ENCODE results near the gene TASL. TPM values are rescaled to one million over a fixed set of nuclear protein-coding genes. Genes with fewer than 3 reads are reported as not detected.
"Not testable (repeated sequence)": the region's sequence is repeated elsewhere in the genome, so short reads cannot be mapped to it uniquely, and the experiment has no call there.

TASL gene
- total RNA-seq, 2 donors from 2014 or later, result 2.7 to 4.3 TPM

GRCh38 chrX:30590368-30590767 is 12.8 kb upstream of the TASL start:
- no peak overlapping the region for H3K27ac Mint-ChIP-seq
- DNase-seq (ENCODE audit: low spot score in 2 of 2), result no peak
- no peaks in the 10 kb centered on the region for H3K36me3 Mint-ChIP-seq
- no peaks in the 10 kb centered on the region for H3K9me3 Mint-ChIP-seq
- ATAC-seq, result no peak

- DNase-seq (ENCODE audit: low spot score in 2 of 2), result no peak
- no peak for ATAC-seq
- no peaks in the 10 kb centered on the region for H3K9me3 Mint-ChIP-seq
- H3K27ac Mint-ChIP-seq, result no peak overlapping the region
- no peaks in the 10 kb centered on the region for H3K36me3 Mint-ChIP-seq
Measured at GRCh38 chrX:30589146-30589888, 11.8 kb upstream of the TASL start.

GRCh38 chrX:30586516-30586915 is 8.9 kb upstream of the TASL start:
- Mint-ChIP-seq H3K27ac (no peak overlapping the region), H3K36me3 (no peaks in the 10 kb centered on the region), H3K9me3 (no peaks in the 10 kb centered on the region)
- no peak for DNase-seq (ENCODE audit: low spot score in 2 of 2)
- no peak for ATAC-seq

- DNase-seq (ENCODE audit: low spot score in 2 of 2) (no peak), ATAC-seq (no peak)
- Mint-ChIP-seq H3K9me3 (no peaks in the 10 kb centered on the region), H3K27ac (no peak overlapping the region), H3K36me3 (no peaks in the 10 kb centered on the region)
Measured at GRCh38 chrX:30582664-30583063, 5.1 kb upstream of the TASL start.

GRCh38 chrX:30580641-30581040 is 3.1 kb upstream of the TASL start:
- no peaks in the 10 kb centered on the region for H3K36me3 Mint-ChIP-seq
- ATAC-seq, result no peak
- no peaks in the 10 kb centered on the region for H3K9me3 Mint-ChIP-seq
- no peak for DNase-seq (ENCODE audit: low spot score in 2 of 2)
- H3K27ac Mint-ChIP-seq, result no peak overlapping the region

- peak in 1 of 2 donors; percentile 6 for ATAC-seq
- Mint-ChIP-seq H3K36me3 (peaks cover 7 to 12% of the 10 kb centered on the region in 2 donors), H3K9me3 (no peaks in the 10 kb centered on the region), H3K27ac (peak overlapping the region; percentile 89 to 95)
- no peak for DNase-seq (ENCODE audit: low spot score in 2 of 2)
Measured at GRCh38 chrX:30576881-30577280, 685 bp downstream of the TASL start.

GRCh38 chrX:30573125-30573524 is 4.4 kb downstream of the TASL start:
- Mint-ChIP-seq H3K9me3 (no peaks in the 10 kb centered on the region), H3K36me3 (peaks cover 7 to 12% of the 10 kb centered on the region in 2 donors), H3K27ac (no peak overlapping the region)
- ATAC-seq, result no peak
- DNase-seq (ENCODE audit: low spot score in 2 of 2), result no peak

- Mint-ChIP-seq H3K36me3 (peaks cover 7 to 12% of the 10 kb centered on the region in 2 donors), H3K9me3 (no peaks in the 10 kb centered on the region), H3K27ac (no peak overlapping the region)
- ATAC-seq (no peak), DNase-seq (ENCODE audit: low spot score in 2 of 2) (no peak)
Measured at GRCh38 chrX:30572678-30573077, 4.9 kb downstream of the TASL start.

- DNase-seq (ENCODE audit: low spot score in 2 of 2) (no peak), ATAC-seq (no peak)
- no peak overlapping the region for H3K27ac Mint-ChIP-seq
- H3K36me3 Mint-ChIP-seq, result peaks cover 7 to 12% of the 10 kb centered on the region in 2 donors
- no peaks in the 10 kb centered on the region for H3K9me3 Mint-ChIP-seq
Measured at GRCh38 chrX:30572004-30572403, 5.6 kb downstream of the TASL start.

GRCh38 chrX:30570505-30570904 is 7.1 kb downstream of the TASL start:
- DNase-seq (ENCODE audit: low spot score in 2 of 2) (no peak), ATAC-seq (no peak)
- Mint-ChIP-seq H3K36me3 (peaks cover 7 to 12% of the 10 kb centered on the region in 2 donors), H3K27ac (no peak overlapping the region), H3K9me3 (no peaks in the 10 kb centered on the region)

- Mint-ChIP-seq H3K36me3 (peaks cover 3 to 17% of the 10 kb centered on the region in 2 donors), H3K9me3 (peaks cover 0 to 2% of the 10 kb centered on the region in 2 donors), H3K27ac (no peak overlapping the region)
- DNase-seq (ENCODE audit: low spot score in 2 of 2) (no peak), ATAC-seq (no peak)
Measured at GRCh38 chrX:30568136-30568535, 9.4 kb downstream of the TASL start.

- not testable (repeated sequence) for H3K27ac Mint-ChIP-seq; H3K9me3 Mint-ChIP-seq; DNase-seq (ENCODE audit: low spot score in 2 of 2)
- peak in 1 of 2 donors; percentile 59 for ATAC-seq
- H3K36me3 Mint-ChIP-seq, result peaks cover 14 to 29% of the 10 kb centered on the region in 2 donors
Measured at GRCh38 chrX:30563070-30563469, 14.5 kb downstream of the TASL start.

- peaks cover 3 to 8% of the 10 kb centered on the region in 2 donors for H3K9me3 Mint-ChIP-seq
- no peak for DNase-seq (ENCODE audit: low spot score in 2 of 2)
- peak overlapping the region in 1 of 2 donors; percentile 36 for H3K27ac Mint-ChIP-seq
- no peak for ATAC-seq
- H3K36me3 Mint-ChIP-seq, result peaks cover 14 to 29% of the 10 kb centered on the region in 2 donors
Measured at GRCh38 chrX:30561191-30561590, 16.4 kb downstream of the TASL start.

- no peak overlapping the region for H3K27ac Mint-ChIP-seq
- H3K36me3 Mint-ChIP-seq, result no peaks in the 10 kb centered on the region
- DNase-seq (ENCODE audit: low spot score in 2 of 2) (no peak), ATAC-seq (no peak)
- H3K9me3 Mint-ChIP-seq, result no peaks in the 10 kb centered on the region
Measured at GRCh38 chrX:30538271-30538670, 39.3 kb downstream of the TASL start.

GRCh38 chrX:30533835-30534234 is 43.7 kb downstream of the TASL start:
- no peaks in the 10 kb centered on the region for H3K36me3 Mint-ChIP-seq
- H3K27ac Mint-ChIP-seq, result no peak overlapping the region
- DNase-seq (ENCODE audit: low spot score in 2 of 2) (no peak), ATAC-seq (no peak)
- no peaks in the 10 kb centered on the region for H3K9me3 Mint-ChIP-seq

GRCh38 chrX:30533266-30533665 is 44.3 kb downstream of the TASL start:
- Mint-ChIP-seq H3K27ac (no peak overlapping the region), H3K36me3 (no peaks in the 10 kb centered on the region), H3K9me3 (no peaks in the 10 kb centered on the region)
- no peak for ATAC-seq
- no peak for DNase-seq (ENCODE audit: low spot score in 2 of 2)

GRCh38 chrX:30530606-30531005 is 47.0 kb downstream of the TASL start:
- Mint-ChIP-seq H3K9me3 (no peaks in the 10 kb centered on the region), H3K27ac (no peak overlapping the region), H3K36me3 (no peaks in the 10 kb centered on the region)
- DNase-seq (ENCODE audit: low spot score in 2 of 2) (no peak), ATAC-seq (no peak)

GRCh38 chrX:30525732-30526131 is 51.8 kb downstream of the TASL start:
- no peaks in the 10 kb centered on the region for H3K36me3 Mint-ChIP-seq
- no peak overlapping the region for H3K27ac Mint-ChIP-seq
- no peaks in the 10 kb centered on the region for H3K9me3 Mint-ChIP-seq
- no peak for DNase-seq (ENCODE audit: low spot score in 2 of 2)
- ATAC-seq, result no peak
